ENCODE results near the gene ARHGDIB. TPM values are rescaled to one million over a fixed set of nuclear protein-coding genes. Genes with fewer than 3 reads are reported as not detected.
A peak's percentile ranks its signal among the peaks of the same experiment; 100 is the strongest.

ARHGDIB gene
- total and polyA plus RNA-seq, 10 of the 15 experiments (the other 5 are each of a cell fraction or from before 2014, with no cell fraction given), result 796 to 2,849 (median 1,346) TPM

DNA sequence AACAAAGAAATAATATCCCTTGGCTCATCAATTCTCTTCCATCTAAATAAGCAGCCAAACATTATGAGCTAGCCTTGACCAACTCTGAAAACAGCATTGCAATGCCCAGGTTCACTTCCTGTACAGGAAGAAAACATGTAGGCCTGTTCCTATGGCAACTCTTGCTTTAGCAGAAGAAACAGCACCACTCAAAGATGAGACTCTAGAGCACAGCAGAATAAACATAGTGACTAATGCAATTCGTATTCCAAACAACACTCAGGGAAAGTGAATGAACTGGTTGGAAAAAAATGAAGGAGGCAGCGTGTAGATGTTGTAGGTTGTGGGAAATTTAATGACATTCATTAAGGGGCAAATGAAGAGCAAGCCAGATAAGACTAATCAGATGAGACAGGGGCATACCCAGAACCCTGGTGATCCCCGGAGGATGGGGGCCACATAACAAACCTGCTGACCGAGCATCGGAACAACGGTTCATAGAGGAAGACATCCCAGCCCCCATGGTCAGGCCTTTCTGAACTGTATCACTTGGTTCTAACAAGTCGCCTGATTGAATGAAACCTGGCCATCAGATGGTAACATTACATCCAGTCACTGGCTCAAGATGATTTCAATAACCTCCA is 9.0 kb downstream of the ARHGDIB start (continued):
- TF ChIP-seq, protein P1, sequence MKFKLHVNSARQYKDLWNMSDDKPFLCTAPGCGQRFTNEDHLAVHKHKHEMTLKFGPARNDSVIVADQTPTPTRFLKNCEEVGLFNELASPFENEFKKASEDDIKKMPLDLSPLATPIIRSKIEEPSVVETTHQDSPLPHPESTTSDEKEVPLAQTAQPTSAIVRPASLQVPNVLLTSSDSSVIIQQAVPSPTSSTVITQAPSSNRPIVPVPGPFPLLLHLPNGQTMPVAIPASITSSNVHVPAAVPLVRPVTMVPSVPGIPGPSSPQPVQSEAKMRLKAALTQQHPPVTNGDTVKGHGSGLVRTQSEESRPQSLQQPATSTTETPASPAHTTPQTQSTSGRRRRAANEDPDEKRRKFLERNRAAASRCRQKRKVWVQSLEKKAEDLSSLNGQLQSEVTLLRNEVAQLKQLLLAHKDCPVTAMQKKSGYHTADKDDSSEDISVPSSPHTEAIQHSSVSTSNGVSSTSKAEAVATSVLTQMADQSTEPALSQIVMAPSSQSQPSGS (IDR thresholded peaks at IDR 0.05; ENCODE audit: low read length), result 0 out of 2 replicates have a peak, but pooled peaks have one; percentile 13
- TF ChIP-seq MEF2B (IDR thresholded peaks at IDR 0.05; ENCODE audit: partially characterized antibody, poor library complexity, severe bottlenecking) (peak; percentile 47), ATF7 (IDR thresholded peaks at IDR 0.05; ENCODE audit: low read depth) (peak; percentile 54; the same call in 1 of the 2 replicates), FOXK2 (IDR thresholded peaks at IDR 0.05) (no peak), BMI1 (IDR thresholded peaks at IDR 0.05; ENCODE audit: borderline replicate concordance) (peak; percentile 97), NFXL1 (IDR thresholded peaks at IDR 0.05; ENCODE audit: borderline replicate concordance) (no peak), MTA2 (IDR thresholded peaks at IDR 0.05; ENCODE audit: low read depth) (peak; percentile 0; the same call in 1 of the 2 replicates), KDM1A (IDR thresholded peaks at IDR 0.05; ENCODE audit: borderline replicate concordance) (no peak), YBX1 (IDR thresholded peaks at IDR 0.05) (no peak), SREBF1 (IDR thresholded peaks at IDR 0.05; ENCODE audit: low read length) (no peak), SUPT20H (IDR thresholded peaks at IDR 0.05; ENCODE audit: borderline replicate concordance, control insufficient read depth, low read depth, low read length) (no peak), ZNF207 (IDR thresholded peaks at IDR 0.05; ENCODE audit: borderline replicate concordance) (no peak), RBBP5 (conservative IDR thresholded peaks at IDR 0.05) (no peak), SMAD5 (IDR thresholded peaks at IDR 0.05; ENCODE audit: low read depth) (no peak), CREB1 (IDR thresholded peaks at IDR 0.05; ENCODE audit: low read depth) (no peak), MYC (IDR thresholded peaks at IDR 0.05; ENCODE audit: insufficient read depth, insufficient read length, insufficient replicate concordance, low read length, severe bottlenecking) (no peak), BHLHE40 (IDR thresholded peaks at IDR 0.05; ENCODE audit: borderline replicate concordance in 1 of 2, low read depth in 2 of 2, low read length in 1 of 2) (no peak), ESRRA (IDR thresholded peaks at IDR 0.05; ENCODE audit: low read length) (no peak), MEF2A (IDR thresholded peaks at IDR 0.05; ENCODE audit: insufficient read depth, low read depth, low read length) (no peak)
- TF ChIP-seq, protein P2, sequence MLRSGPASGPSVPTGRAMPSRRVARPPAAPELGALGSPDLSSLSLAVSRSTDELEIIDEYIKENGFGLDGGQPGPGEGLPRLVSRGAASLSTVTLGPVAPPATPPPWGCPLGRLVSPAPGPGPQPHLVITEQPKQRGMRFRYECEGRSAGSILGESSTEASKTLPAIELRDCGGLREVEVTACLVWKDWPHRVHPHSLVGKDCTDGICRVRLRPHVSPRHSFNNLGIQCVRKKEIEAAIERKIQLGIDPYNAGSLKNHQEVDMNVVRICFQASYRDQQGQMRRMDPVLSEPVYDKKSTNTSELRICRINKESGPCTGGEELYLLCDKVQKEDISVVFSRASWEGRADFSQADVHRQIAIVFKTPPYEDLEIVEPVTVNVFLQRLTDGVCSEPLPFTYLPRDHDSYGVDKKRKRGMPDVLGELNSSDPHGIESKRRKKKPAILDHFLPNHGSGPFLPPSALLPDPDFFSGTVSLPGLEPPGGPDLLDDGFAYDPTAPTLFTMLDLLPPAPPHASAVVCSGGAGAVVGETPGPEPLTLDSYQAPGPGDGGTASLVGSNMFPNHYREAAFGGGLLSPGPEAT (IDR thresholded peaks at IDR 0.05; ENCODE audit: low read depth), result peak; percentile 61; the same call in 1 of the 2 replicates
- TF ChIP-seq, protein P3, sequence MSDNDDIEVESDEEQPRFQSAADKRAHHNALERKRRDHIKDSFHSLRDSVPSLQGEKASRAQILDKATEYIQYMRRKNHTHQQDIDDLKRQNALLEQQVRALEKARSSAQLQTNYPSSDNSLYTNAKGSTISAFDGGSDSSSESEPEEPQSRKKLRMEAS (IDR thresholded peaks at IDR 0.05; ENCODE audit: low read depth, low read length), result no peak
- TF ChIP-seq, protein P4, sequence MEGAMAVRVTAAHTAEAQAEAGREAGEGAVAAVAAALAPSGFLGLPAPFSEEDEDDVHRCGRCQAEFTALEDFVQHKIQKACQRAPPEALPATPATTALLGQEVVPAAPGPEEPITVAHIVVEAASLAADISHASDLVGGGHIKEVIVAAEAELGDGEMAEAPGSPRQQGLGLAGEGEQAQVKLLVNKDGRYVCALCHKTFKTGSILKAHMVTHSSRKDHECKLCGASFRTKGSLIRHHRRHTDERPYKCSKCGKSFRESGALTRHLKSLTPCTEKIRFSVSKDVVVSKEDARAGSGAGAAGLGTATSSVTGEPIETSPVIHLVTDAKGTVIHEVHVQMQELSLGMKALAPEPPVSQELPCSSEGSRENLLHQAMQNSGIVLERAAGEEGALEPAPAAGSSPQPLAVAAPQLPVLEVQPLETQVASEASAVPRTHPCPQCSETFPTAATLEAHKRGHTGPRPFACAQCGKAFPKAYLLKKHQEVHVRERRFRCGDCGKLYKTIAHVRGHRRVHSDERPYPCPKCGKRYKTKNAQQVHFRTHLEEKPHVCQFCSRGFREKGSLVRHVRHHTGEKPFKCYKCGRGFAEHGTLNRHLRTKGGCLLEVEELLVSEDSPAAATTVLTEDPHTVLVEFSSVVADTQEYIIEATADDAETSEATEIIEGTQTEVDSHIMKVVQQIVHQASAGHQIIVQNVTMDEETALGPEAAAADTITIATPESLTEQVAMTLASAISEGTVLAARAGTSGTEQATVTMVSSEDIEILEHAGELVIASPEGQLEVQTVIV (IDR thresholded peaks at IDR 0.05; ENCODE audit: borderline replicate concordance, partially characterized antibody), result no peak
- TF ChIP-seq, protein P5, sequence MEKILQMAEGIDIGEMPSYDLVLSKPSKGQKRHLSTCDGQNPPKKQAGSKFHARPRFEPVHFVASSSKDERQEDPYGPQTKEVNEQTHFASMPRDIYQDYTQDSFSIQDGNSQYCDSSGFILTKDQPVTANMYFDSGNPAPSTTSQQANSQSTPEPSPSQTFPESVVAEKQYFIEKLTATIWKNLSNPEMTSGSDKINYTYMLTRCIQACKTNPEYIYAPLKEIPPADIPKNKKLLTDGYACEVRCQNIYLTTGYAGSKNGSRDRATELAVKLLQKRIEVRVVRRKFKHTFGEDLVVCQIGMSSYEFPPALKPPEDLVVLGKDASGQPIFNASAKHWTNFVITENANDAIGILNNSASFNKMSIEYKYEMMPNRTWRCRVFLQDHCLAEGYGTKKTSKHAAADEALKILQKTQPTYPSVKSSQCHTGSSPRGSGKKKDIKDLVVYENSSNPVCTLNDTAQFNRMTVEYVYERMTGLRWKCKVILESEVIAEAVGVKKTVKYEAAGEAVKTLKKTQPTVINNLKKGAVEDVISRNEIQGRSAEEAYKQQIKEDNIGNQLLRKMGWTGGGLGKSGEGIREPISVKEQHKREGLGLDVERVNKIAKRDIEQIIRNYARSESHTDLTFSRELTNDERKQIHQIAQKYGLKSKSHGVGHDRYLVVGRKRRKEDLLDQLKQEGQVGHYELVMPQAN (conservative IDR thresholded peaks at IDR 0.05), result no peak; the same call in 1 of the 2 replicates

Data from GM12878 (cell line).